GM23248 (cell line): ENCODE data around the gene RAB13.

Experiments used
- EZH2 ChIP-seq: fragments of 200-600 bp; sonication (generic); IDR thresholded peaks from 2 replicates; pipeline ENCODE4 v1.6.1; 2018; ENCODE audit warnings: antibody characterized with exemption, mild to moderate bottlenecking; ENCODE audit not compliant: insufficient read depth, poor library complexity, severe bottlenecking
- EZH2phosphoT487 ChIP-seq: fragments of 200-600 bp; sonication (generic); IDR thresholded peaks from 2 replicates; pipeline ENCODE4 v1.6.1; 2018; ENCODE audit warnings: antibody characterized with exemption, moderate library complexity, mild to moderate bottlenecking, low read depth; ENCODE audit not compliant: insufficient read depth

DNA sequence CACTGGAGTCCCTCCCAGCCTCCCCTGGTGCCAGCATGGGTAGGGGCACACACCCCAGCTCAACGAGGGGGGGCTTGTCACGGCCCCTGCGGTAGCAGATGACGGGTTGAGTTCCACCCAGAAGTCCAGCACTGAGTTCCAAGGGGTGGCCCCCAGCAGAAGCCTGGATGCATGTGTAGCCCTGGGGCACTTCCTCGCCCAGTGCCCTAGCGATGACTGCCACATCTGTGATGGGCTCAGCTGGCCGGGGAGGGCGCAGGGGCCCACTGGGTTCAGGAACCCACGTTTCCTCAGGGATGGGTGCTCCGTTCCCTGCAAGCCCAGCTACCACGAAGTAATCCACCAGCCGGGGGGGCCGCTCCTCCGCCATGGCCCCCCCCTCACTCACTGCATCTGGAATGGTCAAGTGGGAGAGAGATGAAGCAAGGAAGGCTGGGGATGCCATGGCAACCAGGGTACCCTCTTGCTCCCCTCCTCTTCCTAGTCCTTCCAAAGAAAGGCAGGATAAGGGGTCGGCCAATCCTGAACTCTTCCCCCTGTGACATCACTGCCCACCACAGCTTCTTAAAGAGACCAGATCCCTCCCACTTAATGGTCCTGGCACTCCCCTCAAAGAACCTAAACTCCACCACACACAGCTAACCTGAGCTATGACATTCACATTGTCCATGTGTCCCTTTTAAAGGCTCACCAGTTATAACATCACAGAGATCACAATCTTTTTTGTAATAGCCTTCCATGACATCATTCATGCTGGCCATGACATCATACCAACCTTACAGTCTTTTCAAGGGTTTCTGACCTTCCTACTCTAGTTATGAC lies 41.9 kb downstream of the RAB13 start:
- TF ChIP-seq EZH2phosphoT487, result no peak
- TF ChIP-seq EZH2, result no peak
